HG02759 (cell line): ENCODE measurements around the gene PDIA2.

Experiments
- ATAC-seq: cut with Tn5 transposase; IDR thresholded peaks from one replicate; pipeline ENCODE4 v1.9.1; 2021; ENCODE audit warnings: mild to moderate bottlenecking, moderate library complexity; ENCODE audit not compliant: unreplicated experiment

PDIA2 gene

GRCh38 chr16:296276-296675 is 13.3 kb downstream of the PDIA2 start:
- ATAC-seq = no peak

DNA sequence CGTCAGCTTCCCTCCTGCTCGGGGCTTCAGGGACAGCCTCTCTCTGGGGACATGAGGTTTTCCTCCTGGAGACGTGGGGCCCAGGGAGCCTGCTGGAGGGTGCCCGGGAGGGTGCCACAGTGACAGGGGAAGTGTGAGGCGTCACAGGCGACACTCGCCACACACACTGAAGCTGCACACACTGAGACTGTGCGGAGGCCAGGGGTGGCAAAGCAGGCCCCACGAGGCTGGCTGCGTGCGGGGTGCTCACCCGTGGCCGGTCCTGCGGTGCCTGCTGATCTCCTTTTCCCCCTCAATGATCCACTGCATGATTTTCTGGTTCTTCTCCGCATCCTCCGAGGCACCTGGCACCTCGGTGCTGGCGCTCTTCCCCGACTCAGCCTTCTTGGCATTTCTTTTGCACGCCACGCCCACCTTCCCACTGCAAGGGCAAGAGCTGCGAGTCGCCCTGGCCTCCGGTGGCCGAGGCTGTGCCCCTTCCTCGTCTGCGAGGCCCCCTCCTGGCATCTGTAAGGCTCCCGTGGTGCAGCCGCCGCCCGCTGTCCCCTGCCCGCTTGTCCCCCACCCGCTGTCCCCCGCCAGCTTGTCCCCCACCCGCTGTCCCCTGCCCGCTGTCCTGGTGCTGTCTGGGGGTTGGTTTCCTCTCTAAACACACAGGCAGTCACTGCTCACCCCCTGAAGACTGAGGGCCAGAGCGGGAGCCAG is 14.0 kb downstream of the PDIA2 start:
- ATAC-seq = no peak

GRCh38 chr16:297832-298231 is 14.9 kb downstream of the PDIA2 start:
- no peak for ATAC-seq

DNA sequence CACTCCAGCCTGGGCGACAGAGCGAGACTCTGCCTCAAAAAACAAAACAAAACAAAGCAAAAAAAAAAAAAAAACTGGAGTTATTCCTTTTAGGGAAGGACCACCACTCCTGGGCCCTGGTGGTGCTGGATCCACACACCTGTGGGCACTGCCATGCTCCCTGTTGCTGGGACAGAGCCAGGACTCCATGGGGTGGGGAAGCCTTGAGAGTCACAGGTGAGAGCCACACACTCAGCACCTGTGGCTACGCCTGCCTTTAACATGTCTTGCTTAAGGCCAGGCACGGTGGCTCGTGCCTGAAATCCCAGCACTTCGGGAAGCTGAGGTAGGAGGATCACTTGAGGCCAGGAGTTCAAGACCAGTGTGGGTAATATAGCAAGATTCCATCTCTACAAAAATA is 18.3 kb downstream of the PDIA2 start:
- no peak for ATAC-seq

- ATAC-seq = no peak
Observed at GRCh38 chr16:301950-302349, 19.0 kb downstream of the PDIA2 start.

DNA sequence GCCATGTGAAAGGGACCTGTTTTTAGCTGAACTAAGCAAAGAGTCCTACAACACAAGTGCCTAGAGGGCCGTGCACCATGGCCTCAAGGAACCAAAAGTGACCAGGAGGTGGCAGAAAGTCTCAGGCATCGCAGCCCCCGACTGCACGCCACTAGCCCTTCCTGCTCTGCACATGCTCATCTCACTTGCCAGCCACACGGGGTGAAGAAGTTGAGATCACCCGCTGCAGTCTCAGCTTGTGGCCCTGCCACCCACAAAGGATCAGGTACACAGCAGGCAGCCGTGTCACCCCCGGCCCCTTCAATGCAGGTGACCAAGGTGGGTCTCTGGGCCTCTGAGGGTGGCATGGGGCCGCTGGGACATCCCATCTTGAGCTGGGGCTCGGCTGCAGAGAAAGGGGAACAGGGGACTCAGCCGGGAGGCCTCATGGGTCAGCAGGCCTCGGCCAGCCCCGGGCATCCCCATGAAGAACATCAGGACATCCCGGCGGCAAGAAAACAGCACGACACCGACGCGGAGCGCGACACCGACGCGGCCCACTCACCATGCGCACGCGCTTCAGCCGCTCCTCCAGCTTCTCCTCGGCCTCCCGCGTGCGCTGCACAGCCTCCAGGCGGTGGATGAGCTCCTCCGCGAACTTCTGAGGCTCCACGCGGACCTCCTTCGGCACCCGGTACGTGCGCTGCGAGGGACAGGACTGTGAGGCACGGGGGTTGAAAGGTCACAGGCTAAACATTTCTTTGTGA is 21.0 kb downstream of the PDIA2 start:
- no peak for ATAC-seq

GRCh38 chr16:305916-306626 is 23.1 kb downstream of the PDIA2 start:
- no peak for ATAC-seq

- no peak for ATAC-seq
Observed at GRCh38 chr16:306911-307370, 24.0 kb downstream of the PDIA2 start.

DNA sequence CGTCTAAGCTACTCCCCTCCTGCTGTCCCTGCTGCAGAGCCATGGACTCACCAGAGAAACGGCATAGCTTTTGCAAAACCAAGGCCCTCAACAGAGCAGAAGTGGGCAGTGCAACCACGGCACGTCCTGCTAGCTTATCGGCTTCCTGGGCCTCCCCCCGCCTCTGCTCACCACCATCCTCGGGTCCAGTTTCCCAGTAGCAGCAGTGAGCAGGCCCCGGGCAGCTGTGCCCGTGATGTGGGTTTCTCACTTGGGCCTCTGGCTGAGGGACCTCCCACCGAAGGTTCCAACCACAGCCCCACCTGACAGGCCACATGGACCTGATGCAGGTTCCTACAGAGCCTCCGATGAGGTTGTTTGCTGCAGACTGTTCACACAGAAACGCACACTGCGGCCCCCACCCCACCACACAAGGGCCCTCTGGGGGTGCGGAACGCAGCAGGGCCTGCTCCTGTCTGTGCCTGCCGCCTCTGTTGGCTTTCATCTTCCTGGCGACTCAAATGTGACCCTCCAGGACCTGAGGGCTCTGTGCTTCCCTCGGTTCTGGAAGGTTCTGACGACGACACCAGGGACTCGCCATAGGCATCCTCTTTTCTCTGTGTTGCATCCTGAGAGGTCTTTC is 24.8 kb downstream of the PDIA2 start:
- ATAC-seq = no peak

- ATAC-seq = no peak
Observed at GRCh38 chr16:309476-309875, 26.5 kb downstream of the PDIA2 start.

DNA sequence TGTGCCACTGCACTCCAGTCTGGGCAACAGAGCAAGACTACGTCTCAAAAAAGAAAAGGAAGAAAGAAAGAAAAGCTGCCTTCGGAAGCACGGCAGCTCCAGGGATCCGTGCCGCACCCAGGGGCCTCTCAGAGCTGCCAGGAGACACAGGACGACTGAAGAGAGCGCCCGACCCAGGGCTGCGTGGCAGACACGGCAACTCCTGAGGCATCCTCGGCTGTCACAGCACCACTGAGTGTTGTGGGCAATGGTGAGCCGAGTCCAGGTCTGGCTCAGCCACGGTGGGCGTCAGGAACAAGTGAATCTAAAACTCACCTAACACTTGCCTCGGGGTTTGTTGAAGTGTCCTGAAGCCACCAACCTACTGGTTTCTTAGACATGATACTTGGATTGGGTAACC is 28.8 kb downstream of the PDIA2 start:
- no peak for ATAC-seq

DNA sequence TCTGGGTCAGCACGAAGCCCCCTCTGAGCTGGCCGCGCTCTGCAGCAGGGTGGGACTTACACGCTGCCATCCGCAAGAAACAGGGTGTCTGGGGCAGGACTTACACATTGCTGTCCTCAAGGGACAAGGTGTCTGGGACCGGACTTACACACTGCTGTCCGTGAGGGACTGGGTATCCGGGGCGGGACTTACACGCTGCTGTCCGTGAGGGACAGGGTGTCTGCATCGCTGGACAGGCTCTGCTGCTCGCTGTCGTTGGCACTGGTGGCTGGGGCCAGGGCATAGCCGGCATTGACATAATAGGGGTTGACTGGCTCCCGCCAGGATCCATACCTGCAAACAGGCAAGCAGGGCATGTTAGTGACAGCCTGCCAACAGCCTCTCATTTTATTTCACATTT is 31.4 kb downstream of the PDIA2 start:
- no peak for ATAC-seq

DNA sequence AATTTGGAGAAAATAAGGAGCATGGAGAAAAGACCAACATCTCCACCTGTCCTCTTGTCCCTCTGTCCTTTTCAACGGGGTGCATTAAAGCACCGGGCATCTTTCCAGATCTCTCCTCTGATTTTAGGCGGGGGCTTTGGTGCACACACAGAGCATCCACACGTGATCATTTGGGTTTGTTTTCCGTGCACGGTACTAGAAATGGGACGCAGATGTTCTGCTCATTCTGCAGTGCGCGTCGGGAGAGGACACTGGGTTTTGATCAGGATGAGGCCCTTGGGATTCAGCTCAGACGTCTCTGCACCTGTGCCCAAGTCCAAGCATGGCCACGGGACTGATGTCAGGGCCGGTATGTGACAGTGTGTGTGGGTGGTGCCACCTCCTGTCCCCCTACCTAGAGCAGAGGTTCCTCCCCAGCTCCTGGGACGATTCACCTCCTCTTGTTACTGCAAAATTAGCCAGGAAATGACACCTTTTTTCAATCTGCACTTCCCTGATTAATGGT is 31.9 kb downstream of the PDIA2 start:
- ATAC-seq = no peak

GRCh38 chr16:316741-317464 is 33.9 kb downstream of the PDIA2 start:
- ATAC-seq = no peak

DNA sequence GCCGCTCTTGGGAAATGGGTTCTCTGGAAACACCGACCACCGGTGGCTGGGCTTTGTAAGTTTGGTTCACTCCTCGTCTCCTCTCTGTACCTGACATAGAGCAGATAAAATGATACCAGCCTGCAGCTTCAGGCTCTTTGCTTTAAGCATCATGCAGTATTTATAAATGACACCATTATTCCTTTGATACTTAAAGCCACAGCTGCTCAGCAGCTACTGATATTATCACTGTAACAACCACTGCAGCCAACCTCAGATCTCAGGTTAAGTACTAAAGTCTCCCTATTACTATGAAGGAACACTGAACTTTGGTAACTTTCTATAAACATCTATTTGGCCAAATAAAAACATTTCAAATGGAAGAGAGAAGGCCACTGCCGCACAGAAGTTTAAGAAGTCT is 34.6 kb downstream of the PDIA2 start:
- no peak for ATAC-seq

GRCh38 chr16:318628-319027 is 35.7 kb downstream of the PDIA2 start:
- ATAC-seq = no peak

DNA sequence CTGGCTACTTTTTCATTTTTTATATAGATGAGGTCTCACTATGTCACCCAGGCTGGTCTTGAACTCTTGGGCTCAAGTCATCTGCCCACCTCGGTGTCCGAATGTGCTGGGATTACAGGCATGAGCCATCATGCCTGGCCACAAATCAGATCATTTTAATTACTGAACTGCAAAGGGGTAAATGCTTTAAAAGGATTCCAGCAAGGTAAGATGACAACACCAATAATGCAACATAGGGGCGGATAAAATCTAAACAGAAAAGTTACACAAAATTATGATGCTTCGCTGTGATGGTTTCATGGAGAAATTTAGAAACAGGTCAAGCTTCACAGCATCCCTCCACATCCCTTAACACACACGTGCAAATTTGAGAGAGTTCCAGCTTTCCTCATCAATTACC is 37.2 kb downstream of the PDIA2 start:
- ATAC-seq = no peak

GRCh38 chr16:321532-321931 is 38.6 kb downstream of the PDIA2 start:
- no peak for ATAC-seq

DNA sequence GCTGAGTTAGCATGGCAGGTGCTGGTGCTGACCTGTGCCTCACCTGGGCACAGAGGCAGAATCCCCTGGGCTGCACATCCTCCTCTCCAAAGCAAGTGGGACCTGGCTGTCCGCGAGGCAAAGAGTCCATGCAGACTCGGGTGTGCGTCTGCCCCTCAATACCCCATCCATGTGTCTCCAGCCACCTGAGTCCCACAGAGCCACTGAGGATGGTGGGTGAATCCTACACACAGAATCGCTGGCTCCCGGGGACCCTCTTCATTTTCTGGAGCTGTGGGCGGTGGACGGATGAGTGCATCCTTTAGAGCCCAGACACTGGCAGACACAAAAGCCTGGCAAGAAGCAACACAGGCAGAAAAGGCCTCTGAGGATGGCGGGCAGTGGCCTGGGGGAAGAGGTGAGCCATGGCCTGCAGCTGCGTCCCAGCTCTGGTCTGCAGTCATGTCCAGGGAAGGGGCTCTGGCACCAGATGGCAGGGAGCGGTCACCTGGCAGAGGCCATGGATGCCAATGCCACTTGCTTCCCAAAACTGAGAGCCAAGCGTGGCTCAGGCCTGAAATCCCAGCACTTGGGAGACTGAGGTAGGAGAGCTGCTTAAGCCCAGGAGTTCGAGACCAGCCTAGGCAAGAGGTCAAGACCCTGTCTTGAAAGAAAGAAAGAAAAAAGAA is 39.6 kb downstream of the PDIA2 start:
- no peak for ATAC-seq

GRCh38 chr16:324201-324450 is 41.2 kb downstream of the PDIA2 start:
- no peak for ATAC-seq
